ENCODE results near the gene DNAJC9.
A peak's percentile ranks its signal among the peaks of the same experiment; 100 is the strongest.

DNAJC9 gene, protein sequence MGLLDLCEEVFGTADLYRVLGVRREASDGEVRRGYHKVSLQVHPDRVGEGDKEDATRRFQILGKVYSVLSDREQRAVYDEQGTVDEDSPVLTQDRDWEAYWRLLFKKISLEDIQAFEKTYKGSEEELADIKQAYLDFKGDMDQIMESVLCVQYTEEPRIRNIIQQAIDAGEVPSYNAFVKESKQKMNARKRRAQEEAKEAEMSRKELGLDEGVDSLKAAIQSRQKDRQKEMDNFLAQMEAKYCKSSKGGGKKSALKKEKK

DNA sequence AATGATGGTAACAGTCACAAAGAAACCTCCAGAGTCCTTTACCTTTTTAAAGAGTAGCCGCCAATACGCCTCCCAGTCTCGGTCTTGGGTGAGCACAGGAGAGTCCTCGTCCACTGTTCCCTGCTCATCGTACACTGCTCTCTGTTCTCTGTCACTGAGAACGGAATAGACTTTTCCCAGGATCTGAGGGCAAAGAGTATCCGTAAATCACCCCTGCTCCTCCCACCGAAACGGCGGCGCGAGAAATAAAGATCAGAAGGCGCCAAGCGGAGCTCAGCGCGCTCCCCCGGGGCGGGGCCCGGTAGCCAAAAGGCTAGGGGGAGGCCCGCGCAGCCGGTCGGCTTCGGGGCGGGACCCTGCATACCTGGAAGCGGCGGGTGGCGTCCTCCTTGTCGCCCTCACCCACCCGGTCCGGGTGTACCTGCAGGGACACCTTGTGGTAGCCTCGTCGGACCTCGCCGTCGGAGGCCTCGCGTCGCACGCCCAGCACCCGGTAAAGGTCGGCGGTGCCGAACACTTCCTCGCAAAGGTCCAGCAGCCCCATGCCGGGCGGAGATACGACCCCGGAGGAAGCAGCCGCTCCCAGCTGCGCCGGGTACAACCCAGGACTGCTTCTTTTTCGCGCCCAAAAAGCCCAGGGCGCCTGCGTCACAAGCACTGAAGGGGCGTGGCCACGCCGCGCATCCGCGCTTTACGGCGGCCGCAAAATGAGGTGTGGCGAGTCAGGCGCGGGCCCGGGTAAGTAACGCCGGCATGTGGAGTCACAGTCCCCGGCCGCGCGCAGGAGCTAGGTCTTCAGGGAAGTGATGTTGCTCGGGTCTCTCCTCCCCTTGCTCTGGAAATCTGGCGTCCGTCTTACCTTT is at the start of gene DNAJC9:
Gene DNAJC9, minus strand, starts transcription at position 610 of the 863 bp plus-strand sequence. Its CDS starts 66 bp downstream, at position 544.
- H3K4me3 ChIP-seq (ENCODE audit: control insufficient read depth, low read depth, low read length), result peak within 1 kb of the TSS; percentile 88
- TF ChIP-seq, protein P1, sequence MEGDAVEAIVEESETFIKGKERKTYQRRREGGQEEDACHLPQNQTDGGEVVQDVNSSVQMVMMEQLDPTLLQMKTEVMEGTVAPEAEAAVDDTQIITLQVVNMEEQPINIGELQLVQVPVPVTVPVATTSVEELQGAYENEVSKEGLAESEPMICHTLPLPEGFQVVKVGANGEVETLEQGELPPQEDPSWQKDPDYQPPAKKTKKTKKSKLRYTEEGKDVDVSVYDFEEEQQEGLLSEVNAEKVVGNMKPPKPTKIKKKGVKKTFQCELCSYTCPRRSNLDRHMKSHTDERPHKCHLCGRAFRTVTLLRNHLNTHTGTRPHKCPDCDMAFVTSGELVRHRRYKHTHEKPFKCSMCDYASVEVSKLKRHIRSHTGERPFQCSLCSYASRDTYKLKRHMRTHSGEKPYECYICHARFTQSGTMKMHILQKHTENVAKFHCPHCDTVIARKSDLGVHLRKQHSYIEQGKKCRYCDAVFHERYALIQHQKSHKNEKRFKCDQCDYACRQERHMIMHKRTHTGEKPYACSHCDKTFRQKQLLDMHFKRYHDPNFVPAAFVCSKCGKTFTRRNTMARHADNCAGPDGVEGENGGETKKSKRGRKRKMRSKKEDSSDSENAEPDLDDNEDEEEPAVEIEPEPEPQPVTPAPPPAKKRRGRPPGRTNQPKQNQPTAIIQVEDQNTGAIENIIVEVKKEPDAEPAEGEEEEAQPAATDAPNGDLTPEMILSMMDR (conservative IDR thresholded peaks at IDR 0.05; ENCODE audit: control insufficient read depth, insufficient read depth, low read depth, low read length), result no peak
- peak; percentile 91 for DNase-seq (ENCODE audit: low read depth)

DNA sequence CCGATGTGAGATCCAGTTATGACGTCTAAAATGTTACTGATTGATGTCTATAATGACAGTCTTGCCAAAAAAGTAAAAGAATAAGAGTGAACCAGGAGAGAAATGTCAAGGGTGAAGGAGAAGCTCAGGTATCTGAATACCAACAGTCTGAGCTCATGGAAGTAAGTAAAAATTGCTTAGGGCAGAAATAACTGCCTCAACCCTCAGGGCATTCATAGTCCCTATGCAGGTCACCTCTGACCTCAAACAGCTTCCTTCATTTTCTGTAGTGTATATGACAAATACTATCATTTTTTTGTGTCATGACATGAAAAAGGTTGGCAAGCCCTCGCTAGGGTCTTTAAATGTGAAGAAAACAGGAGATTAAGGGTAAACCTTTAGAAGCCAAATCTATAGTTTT is 46.4 kb upstream of the DNAJC9 start:
- no peak overlapping the region for H3K4me3 ChIP-seq (ENCODE audit: control insufficient read depth, low read depth, low read length)
- DNase-seq (ENCODE audit: low read depth), result no peak
- TF ChIP-seq, protein P1 (conservative IDR thresholded peaks at IDR 0.05; ENCODE audit: control insufficient read depth, insufficient read depth, low read depth, low read length), result no peak

DNA sequence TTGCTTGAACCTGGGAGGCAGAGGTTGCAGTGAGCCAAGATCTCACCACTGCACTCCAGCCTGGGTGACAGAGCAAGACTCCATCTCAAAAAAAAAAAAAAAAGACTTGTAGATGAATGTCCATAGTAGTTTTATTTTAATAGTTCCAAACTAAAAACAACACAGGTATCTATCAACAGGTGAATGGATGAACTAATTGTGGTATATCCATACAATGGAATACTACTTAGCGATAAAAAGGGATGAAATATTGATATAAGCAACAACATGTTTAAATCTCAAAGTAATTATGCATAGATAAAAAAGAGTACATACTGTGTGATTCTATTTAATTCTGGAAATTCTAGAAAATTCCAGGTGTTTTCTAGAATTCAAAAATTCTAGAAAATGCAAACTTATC is 42.9 kb upstream of the DNAJC9 start:
- H3K4me3 ChIP-seq (ENCODE audit: control insufficient read depth, low read depth, low read length), result no peak overlapping the region
- no peak for DNase-seq (ENCODE audit: low read depth)
- TF ChIP-seq, protein P1 (conservative IDR thresholded peaks at IDR 0.05; ENCODE audit: control insufficient read depth, insufficient read depth, low read depth, low read length), result no peak

DNA sequence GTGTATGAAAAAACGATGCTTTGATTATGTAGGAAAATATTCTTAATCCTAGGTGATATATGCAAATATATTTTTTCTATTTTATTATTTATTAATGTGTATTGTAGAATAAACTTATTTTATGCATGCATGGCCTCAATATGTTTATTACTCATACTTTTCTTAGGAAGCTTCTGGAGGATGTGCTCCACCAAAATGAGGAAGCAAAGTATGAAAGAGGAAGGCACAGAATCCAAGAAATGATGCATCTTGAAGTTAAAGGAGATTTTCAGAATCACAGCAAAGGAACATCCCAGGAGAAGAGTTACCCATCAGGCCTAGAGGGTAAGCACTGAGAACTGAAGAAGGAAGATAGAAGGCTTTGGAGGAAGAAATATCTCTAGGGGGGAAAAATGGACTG is 40.4 kb upstream of the DNAJC9 start:
- no peak for DNase-seq (ENCODE audit: low read depth)

DNA sequence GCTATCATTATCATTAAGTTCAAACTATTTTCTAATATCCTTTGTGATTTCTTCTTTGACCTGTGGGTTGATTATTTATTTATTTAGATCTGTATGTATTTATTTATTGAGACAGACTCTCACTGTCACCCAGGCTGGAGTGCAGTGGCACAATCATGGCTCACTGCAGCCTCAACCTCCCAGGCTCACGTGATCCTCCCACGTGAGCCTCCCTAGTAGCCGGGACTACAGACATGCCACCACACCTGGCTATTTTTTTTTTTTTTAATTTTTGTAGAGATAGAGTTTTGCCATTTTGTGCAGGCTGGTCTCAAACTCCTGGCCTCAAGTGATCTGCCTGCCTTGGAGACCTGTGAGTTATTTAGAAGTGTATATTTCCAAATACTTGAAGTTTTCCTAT is 34.0 kb upstream of the DNAJC9 start:
- TF ChIP-seq, protein P1 (conservative IDR thresholded peaks at IDR 0.05; ENCODE audit: control insufficient read depth, insufficient read depth, low read depth, low read length), result no peak
- no peak overlapping the region for H3K4me3 ChIP-seq (ENCODE audit: control insufficient read depth, low read depth, low read length)
- no peak for DNase-seq (ENCODE audit: low read depth)

More for the DNA sequence above, 40.4 kb upstream of the DNAJC9 start:
- H3K4me3 ChIP-seq (ENCODE audit: control insufficient read depth, low read depth, low read length), result no peak overlapping the region
- TF ChIP-seq, protein P1 (conservative IDR thresholded peaks at IDR 0.05; ENCODE audit: control insufficient read depth, insufficient read depth, low read depth, low read length), result no peak

DNA sequence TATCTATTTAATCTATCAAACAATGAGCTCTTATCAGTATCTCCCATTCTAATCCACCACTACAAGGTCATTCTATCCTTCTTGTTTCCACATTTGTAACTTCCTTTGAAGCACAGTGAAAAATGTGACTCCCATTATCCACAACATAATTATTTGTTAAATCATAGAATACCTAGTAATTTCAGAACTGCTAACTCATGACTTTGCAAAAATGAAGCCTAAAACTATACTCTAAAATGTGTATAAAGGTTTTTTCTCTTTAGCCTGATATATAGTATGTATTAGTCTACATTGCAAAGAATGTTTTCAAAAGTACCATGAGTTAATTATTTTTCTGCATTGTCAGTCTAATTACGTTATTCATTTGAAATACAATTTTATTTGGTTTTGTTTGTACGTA is 17.4 kb upstream of the DNAJC9 start:
- H3K4me3 ChIP-seq (ENCODE audit: control insufficient read depth, low read depth, low read length), result no peak overlapping the region
- DNase-seq (ENCODE audit: low read depth), result no peak
- TF ChIP-seq, protein P1 (conservative IDR thresholded peaks at IDR 0.05; ENCODE audit: control insufficient read depth, insufficient read depth, low read depth, low read length), result no peak
